ENCODE measurements around the gene PDZD11.
"Not testable (repeated sequence)": the region's sequence is repeated elsewhere in the genome, so short reads cannot be mapped to it uniquely, and the experiment has no call there.

Gene PDZD11

GRCh38 chrX:70252491-70252890 is 37.2 kb downstream of the PDZD11 start:
- no peak for DNase-seq
- ATAC-seq (replicated peaks), result no peak
- Mint-ChIP-seq H3K4me1 (ENCODE audit: low read depth in 2 of 2) (no peaks in the 10 kb centered on the region), H3K4me3 (no peak overlapping the region), H3K36me3 (ENCODE audit: insufficient read depth) (no peaks in the 10 kb centered on the region), H3K9me3 (no peaks in the 10 kb centered on the region), H3K27me3 (no peaks in the 10 kb centered on the region), H3K27ac (no peak overlapping the region)

- no peaks in the 10 kb centered on the region for H3K36me3 Mint-ChIP-seq (ENCODE audit: insufficient read depth)
- ATAC-seq (replicated peaks), result no peak
- H3K9me3 Mint-ChIP-seq, result no peaks in the 10 kb centered on the region
- no peak overlapping the region for H3K4me3 Mint-ChIP-seq
- no peak for DNase-seq
- no peaks in the 10 kb centered on the region for H3K4me1 Mint-ChIP-seq (ENCODE audit: low read depth in 2 of 2)
- no peaks in the 10 kb centered on the region for H3K27me3 Mint-ChIP-seq
- no peak overlapping the region for H3K27ac Mint-ChIP-seq
Measured at GRCh38 chrX:70247252-70247651, 42.5 kb downstream of the PDZD11 start.

DNA sequence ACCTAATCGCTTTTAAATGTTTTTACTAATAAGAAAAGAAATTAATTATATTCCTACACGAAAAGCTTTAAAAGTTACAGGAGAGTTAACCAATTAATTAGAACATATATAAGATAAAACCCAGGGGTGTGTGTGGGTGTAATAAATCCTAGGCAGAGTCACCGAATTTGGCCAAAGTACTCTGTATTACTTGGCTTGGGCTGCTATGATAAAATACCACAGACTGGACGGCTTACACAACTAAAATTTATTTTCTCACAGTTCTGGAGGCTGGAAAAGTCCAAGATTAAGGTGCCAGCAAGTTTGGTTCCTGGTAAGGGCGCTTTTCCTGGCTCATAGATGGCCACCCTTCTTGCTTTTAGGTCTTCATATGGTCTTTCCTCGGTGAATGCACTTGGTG is 44.8 kb downstream of the PDZD11 start:
- no peaks in the 10 kb centered on the region for H3K27me3 Mint-ChIP-seq
- no peaks in the 10 kb centered on the region for H3K4me1 Mint-ChIP-seq (ENCODE audit: low read depth in 2 of 2)
- no peaks in the 10 kb centered on the region for H3K9me3 Mint-ChIP-seq
- H3K4me3 Mint-ChIP-seq, result no peak overlapping the region
- H3K36me3 Mint-ChIP-seq (ENCODE audit: insufficient read depth), result no peaks in the 10 kb centered on the region
- DNase-seq (no peak), ATAC-seq (replicated peaks) (no peak)
- H3K27ac Mint-ChIP-seq, result no peak overlapping the region

DNA sequence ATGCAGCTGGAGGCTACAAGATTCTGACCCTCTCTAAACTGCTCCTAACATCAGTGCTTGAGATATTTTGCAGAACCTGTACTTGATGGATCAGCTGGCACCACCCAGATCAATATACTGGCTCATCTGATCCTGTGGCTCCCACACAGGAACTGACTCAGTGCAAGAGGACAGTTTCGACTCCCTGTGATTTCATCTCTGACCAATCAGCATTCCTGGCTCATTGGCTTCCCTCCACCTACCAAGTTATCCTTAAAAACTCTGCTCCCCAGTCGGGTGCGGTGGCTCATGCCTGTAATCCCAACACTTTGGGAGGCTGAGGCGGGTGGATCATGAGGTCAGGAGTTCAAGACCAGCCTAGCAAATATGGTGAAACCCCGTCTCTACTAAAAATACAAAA is 46.1 kb downstream of the PDZD11 start:
- ATAC-seq (replicated peaks); H3K27ac Mint-ChIP-seq; H3K27me3 Mint-ChIP-seq; H3K9me3 Mint-ChIP-seq; H3K36me3 Mint-ChIP-seq (ENCODE audit: insufficient read depth); DNase-seq; H3K4me1 Mint-ChIP-seq (ENCODE audit: low read depth in 2 of 2); H3K4me3 Mint-ChIP-seq: not testable (repeated sequence)

DNA sequence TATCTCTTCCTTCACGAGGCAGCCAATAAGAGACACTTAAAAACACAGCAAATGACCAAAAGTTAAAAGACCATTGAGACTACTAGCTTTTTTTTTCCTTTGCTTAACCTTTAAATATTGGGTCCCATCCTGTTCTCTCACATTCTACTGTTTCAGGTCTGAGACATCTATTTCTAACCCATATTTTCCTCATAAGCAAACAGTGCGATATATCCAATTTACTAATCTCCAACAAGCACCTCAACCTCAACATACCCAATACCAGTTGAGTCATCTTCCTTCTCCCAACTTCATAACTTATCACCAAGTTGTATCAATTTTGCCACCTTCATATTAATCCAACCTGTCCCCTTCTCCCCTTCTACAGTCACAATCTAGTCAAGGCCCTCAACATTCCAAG is 48.2 kb downstream of the PDZD11 start:
- no peak for DNase-seq
- H3K4me1 Mint-ChIP-seq (ENCODE audit: low read depth in 2 of 2), result no peaks in the 10 kb centered on the region
- ATAC-seq (replicated peaks), result no peak
- no peak overlapping the region for H3K4me3 Mint-ChIP-seq
- H3K27me3 Mint-ChIP-seq, result no peaks in the 10 kb centered on the region
- H3K27ac Mint-ChIP-seq, result no peak overlapping the region
- H3K36me3 Mint-ChIP-seq (ENCODE audit: insufficient read depth), result no peaks in the 10 kb centered on the region
- H3K9me3 Mint-ChIP-seq, result no peaks in the 10 kb centered on the region

DNA sequence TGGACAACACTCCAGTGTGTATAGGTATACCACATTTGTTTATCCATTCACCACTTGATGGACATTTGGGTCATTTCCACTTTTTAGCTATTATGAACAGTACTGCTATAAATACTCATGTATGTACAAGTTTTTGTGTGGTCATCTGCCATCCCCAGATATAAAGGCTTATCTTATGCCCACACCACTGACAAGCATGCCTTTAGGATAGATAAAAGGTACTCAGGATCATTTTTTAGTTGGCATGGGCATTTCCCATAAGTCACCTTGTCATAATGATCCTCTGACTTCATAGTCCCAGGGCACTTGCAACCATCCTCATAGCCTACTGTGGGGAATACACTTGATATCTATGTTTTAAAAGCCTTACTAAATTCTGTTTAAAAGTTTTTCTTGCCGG is 49.0 kb downstream of the PDZD11 start:
- H3K27me3 Mint-ChIP-seq, result no peaks in the 10 kb centered on the region
- ATAC-seq (replicated peaks), result no peak
- no peak overlapping the region for H3K27ac Mint-ChIP-seq
- no peaks in the 10 kb centered on the region for H3K36me3 Mint-ChIP-seq (ENCODE audit: insufficient read depth)
- H3K4me1 Mint-ChIP-seq (ENCODE audit: low read depth in 2 of 2), result no peaks in the 10 kb centered on the region
- DNase-seq, result no peak
- H3K4me3 Mint-ChIP-seq, result no peak overlapping the region
- H3K9me3 Mint-ChIP-seq, result no peaks in the 10 kb centered on the region
